Measurements from ENCODE around the gene OR7G1.
"Not testable (repeated sequence)": the region's sequence is repeated elsewhere in the genome, so short reads cannot be mapped to it uniquely, and the experiment has no call there.

Gene OR7G1

DNA sequence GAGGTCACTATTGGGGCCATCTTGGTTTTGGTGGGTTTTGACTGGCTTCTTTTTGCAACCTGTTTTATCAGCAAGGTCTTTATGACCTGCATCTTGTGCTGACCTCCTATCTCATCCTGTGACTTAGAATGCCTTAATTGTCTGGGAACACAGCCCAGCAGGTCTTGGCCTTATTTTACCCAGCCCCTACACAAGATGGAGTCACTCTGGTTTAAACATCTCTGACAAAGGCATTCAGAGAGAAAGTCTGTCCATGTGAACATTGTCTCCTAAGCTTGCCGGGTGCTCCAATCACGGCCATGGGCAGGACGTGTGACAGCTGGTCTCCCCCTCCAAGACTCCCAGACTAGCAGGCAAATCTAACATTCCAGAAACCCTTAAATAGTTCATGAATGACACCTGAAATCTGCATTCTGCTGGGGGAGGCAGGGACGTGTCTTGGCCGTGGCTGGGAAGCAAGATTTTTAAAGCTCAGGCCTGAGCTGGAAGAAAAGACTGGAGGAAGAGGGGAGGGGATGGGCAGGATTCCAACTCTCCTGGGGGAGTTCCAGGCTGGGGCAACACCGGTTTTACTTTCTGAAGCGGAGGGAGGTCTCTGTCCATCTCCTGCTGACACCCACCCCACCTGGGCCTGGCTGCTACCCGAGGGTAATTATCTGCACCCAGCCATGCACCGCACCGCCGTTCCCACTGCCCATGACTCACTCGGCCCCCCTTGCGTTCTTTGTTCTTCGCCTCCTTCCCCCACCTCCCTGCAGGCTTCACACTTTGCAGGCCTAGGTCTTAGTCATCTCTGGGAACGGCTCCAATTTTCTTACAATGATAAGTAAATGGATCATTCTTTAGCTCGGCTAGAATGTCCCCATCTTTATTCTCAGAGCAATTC lies 40.3 kb downstream of the OR7G1 start:
- DNase-seq: no peak

DNA sequence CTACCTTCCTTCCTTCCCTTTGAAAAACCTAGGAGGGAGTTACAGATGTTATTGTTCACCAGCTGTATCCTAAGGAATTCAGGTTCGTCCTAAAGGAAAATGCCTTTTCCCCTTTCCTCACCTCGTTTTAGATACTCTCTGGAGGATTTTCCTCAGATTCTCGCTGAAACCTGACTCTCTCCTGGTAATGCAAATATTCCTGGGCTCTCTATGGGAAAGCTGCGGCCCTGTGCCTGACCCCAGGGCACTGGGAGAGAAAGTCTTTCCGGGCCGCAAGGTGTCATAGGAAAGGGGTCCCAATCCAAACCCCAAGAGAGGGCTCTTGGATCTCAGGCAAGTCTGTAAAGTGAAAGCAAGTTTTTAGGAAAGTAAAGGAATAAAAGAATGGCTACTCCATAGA lies 41.8 kb downstream of the OR7G1 start:
- no peak for DNase-seq

DNA sequence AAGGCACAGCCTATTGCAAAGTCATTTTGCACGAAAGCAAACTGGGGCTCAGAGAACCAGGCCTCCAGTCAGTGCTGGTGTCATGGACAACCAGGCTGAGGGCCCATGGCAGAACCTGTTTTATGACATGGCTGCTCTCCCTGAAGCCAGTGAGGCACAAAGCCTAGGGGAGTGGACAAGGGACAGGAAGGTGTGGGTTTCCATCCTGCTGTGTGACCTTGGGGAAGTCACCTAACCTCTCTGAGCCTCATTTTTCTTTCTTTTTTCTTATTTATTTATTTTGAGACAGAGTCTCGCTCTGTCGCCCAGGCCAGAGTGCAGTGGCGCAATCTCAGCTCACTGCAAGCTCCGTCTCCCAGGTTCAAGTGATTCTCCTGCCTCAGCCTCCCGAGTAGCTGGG lies 43.8 kb downstream of the OR7G1 start:
- not testable (repeated sequence) for DNase-seq

DNA sequence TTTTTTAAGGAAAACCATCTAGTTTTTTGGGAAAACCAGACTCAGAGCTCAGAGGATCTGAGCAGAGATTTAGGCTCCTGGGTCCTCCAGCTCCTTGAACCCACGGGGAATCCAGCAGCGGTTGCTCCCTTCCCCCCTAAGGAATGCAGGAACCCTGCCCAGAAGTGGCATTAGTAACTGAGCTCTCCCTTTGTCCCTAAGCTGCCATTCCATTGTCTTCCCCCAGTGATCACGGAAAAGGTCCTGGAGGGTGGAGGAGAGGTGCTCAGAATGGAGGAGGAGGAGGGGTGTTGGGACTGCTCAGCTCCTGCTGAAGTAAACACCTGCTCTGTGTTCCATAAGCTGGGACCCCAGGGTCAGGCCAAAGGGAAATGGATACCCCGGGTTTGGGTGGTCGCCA lies 45.5 kb downstream of the OR7G1 start:
- no peak for DNase-seq

DNA sequence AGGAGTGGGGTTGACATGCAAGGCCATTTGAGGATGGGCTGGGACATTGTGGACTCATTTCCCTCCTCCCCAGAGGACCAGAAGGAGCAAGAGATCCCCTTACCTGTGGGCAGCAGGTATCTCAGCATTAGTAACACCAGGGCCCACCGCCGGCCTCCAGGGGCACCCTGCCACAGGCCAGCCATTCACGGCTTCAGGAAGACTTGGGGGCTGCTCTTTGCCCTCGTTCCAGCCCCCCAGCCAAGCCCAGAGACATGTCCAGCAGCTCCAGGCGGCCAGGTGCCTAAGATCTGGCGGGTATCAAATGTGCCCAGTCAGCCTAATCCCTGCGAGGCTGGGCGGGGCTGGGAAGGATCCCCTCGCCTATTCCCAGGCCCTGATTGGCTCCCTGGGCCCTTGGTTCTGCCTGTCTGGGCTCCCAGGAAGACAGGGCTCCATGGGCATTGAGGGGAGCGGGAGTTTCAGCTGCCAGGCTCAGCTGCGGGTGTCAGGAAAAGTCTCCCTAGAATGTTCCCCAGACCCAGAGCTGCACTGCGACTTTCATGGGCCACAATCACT lies 50.0 kb downstream of the OR7G1 start:
- no peak for DNase-seq

Data from SHP77 treated with DMSO at 0.1 percent for 48 hours (cell line).